Loucy (cell line): Measurements from ENCODE around the gene RAB30.

Source experiments
- EZH2phosphoT487 ChIP-seq: fragments of 200-600 bp; IDR thresholded peaks from 2 replicates; pipeline ENCODE4 v1.6.1; 2018; ENCODE audit warnings: antibody characterized with exemption, mild to moderate bottlenecking, moderate library complexity, borderline replicate concordance
- TF ChIP-seq, protein P1 (sequence below): fragments of 200-600 bp; sonication (generic); conservative IDR thresholded peaks from 2 replicates; pipeline ENCODE4 v1.5.1; 2014; ENCODE audit warnings: mild to moderate bottlenecking, antibody characterized with exemption, low read length

DNA sequence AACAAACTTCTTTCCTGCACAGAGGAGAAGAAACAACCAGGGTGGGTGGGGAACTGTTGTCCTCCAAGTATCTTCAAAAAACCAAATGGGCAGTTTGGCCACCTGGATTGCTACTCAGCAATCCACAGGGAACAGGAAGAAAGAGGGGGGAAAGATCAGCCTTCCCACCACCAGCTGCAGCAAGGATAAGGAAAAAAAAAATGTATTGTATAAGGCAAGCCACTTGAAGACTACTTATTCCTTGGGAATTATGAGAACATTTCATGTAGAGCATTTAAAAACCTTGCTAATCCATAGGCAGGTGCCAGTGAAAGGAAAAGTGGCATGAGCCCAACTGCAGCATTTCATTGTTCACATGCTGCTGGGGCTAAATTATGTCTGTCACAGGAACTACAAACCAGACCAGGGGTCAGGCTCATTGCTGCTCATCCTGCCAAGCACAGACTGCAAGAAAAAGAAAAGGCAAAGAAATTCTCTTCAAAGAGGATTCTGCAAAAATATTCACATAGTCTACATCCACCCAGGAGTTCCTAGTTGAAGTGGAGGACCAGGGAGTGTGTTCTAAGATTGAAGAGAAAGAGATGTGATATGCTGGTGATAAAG lies 2.2 kb downstream of the RAB30 start:
- TF ChIP-seq, protein P1, sequence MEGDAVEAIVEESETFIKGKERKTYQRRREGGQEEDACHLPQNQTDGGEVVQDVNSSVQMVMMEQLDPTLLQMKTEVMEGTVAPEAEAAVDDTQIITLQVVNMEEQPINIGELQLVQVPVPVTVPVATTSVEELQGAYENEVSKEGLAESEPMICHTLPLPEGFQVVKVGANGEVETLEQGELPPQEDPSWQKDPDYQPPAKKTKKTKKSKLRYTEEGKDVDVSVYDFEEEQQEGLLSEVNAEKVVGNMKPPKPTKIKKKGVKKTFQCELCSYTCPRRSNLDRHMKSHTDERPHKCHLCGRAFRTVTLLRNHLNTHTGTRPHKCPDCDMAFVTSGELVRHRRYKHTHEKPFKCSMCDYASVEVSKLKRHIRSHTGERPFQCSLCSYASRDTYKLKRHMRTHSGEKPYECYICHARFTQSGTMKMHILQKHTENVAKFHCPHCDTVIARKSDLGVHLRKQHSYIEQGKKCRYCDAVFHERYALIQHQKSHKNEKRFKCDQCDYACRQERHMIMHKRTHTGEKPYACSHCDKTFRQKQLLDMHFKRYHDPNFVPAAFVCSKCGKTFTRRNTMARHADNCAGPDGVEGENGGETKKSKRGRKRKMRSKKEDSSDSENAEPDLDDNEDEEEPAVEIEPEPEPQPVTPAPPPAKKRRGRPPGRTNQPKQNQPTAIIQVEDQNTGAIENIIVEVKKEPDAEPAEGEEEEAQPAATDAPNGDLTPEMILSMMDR, result no peak
- TF ChIP-seq EZH2phosphoT487, result no peak
